Osteoblast (primary cell): ENCODE data around the gene KCNQ1. TPM values are rescaled to one million over a fixed set of nuclear protein-coding genes. Genes with fewer than 3 reads are reported as not detected.

Experiments used
- DNase-seq: peaks from one replicate; pipeline ENCODE4 v3.0.0; 2011; ENCODE audit warnings: low spot score, mixed read lengths; ENCODE audit not compliant: insufficient read length; ENCODE audit errors: missing footprints
- H2AFZ ChIP-seq: 2 replicates; pipeline ENCODE4 v1.6.0; 2011; ENCODE audit warnings: mild to moderate bottlenecking, low read length
- H3K27ac ChIP-seq: 2 replicates; pipeline ENCODE4 v1.5.1; 2011; ENCODE audit warnings: mild to moderate bottlenecking, low read depth, low read length, moderate library complexity
- H3K27me3 ChIP-seq: 2 replicates; pipeline ENCODE4 v1.6.0; 2012; ENCODE audit warnings: mild to moderate bottlenecking, control low read depth, inconsistent platforms, low read length, moderate library complexity; ENCODE audit not compliant: insufficient read depth
- H3K36me3 ChIP-seq: 2 replicates; pipeline ENCODE4 v1.5.1; 2011; ENCODE audit warnings: mild to moderate bottlenecking, low read length, control low read depth, moderate library complexity; ENCODE audit not compliant: insufficient read depth
- H3K4me1 ChIP-seq: 2 replicates; pipeline ENCODE4 v1.5.1; 2011; ENCODE audit warnings: mild to moderate bottlenecking, low read length, control low read depth, moderate library complexity; ENCODE audit not compliant: insufficient read depth
- H3K4me2 ChIP-seq: 2 replicates; pipeline ENCODE4 v1.6.0; 2011; ENCODE audit warnings: mild to moderate bottlenecking, low read length; ENCODE audit not compliant: insufficient read depth
- H3K4me3 ChIP-seq: fragments of 200-600 bp; sonication (generic); 3 replicates; pipeline ENCODE4 v1.5.1; 2012; ENCODE audit warnings: mild to moderate bottlenecking, low read length, inconsistent platforms; ENCODE audit not compliant: insufficient read depth
- H3K79me2 ChIP-seq: 2 replicates; pipeline ENCODE4 v1.6.0; 2012; ENCODE audit warnings: mild to moderate bottlenecking, low read length, control low read depth, inconsistent platforms; ENCODE audit not compliant: insufficient read depth
- H3K9me3 ChIP-seq: 2 replicates; pipeline ENCODE4 v1.5.1; 2011; ENCODE audit warnings: low read depth, low read length, control low read depth
- H4K20me1 ChIP-seq: 2 replicates; pipeline ENCODE4 v1.6.0; 2012; ENCODE audit warnings: mild to moderate bottlenecking, low read length, control low read depth; ENCODE audit not compliant: insufficient read depth
- CTCF ChIP-seq: IDR thresholded peaks from 2 replicates; pipeline ENCODE4 v1.5.1; 2011; ENCODE audit warnings: mild to moderate bottlenecking, low read depth, low read length, moderate library complexity; ENCODE audit errors: extremely low read depth
- total RNA-seq: library from RNA; depleted of rRNA; stranded (reverse); fragments of >200 nt; gene quantifications from 2 replicates; pipeline ENCODE4 v1.2.3, GENCODE V29; 2012

Gene KCNQ1
- total RNA-seq, 1 donor = not detected

- Histone ChIP-seq H3K4me1 (no peaks in the 10 kb centered on the region), H3K79me2 (no peaks in the 10 kb centered on the region), H4K20me1 (no peaks in the 10 kb centered on the region), H3K4me3 (no peak overlapping the region), H3K27me3 (no peaks in the 10 kb centered on the region), H3K4me2 (no peak overlapping the region), H3K27ac (no peak overlapping the region), H2AFZ (peak overlapping the region; percentile 71), H3K36me3 (no peaks in the 10 kb centered on the region), H3K9me3 (no peaks in the 10 kb centered on the region)
- no peak for DNase-seq
- no peak for TF ChIP-seq CTCF
These were observed 35.7 kb upstream of the KCNQ1 start for GRCh38 chr11:2409126-2409525.

GRCh38 chr11:2409611-2410468 lies 35.0 kb upstream of the KCNQ1 start:
- Histone ChIP-seq H3K36me3 (no peaks in the 10 kb centered on the region), H3K27ac (no peak overlapping the region), H3K4me2 (peak overlapping the region; percentile 55), H4K20me1 (no peaks in the 10 kb centered on the region), H3K27me3 (no peaks in the 10 kb centered on the region), H3K4me3 (no peak overlapping the region), H3K4me1 (no peaks in the 10 kb centered on the region), H2AFZ (peak overlapping the region; percentile 71), H3K79me2 (no peaks in the 10 kb centered on the region), H3K9me3 (no peaks in the 10 kb centered on the region)
- no peak for DNase-seq
- TF ChIP-seq CTCF = no peak

- Histone ChIP-seq H3K79me2 (no peaks in the 10 kb centered on the region), H3K9me3 (no peaks in the 10 kb centered on the region), H3K27ac (no peak overlapping the region), H3K36me3 (no peaks in the 10 kb centered on the region), H3K4me3 (no peak overlapping the region), H2AFZ (no peak overlapping the region), H3K4me1 (no peaks in the 10 kb centered on the region), H3K4me2 (no peak overlapping the region), H4K20me1 (no peaks in the 10 kb centered on the region), H3K27me3 (no peaks in the 10 kb centered on the region)
- TF ChIP-seq CTCF = no peak
- DNase-seq = no peak
These were observed 34.2 kb upstream of the KCNQ1 start for GRCh38 chr11:2410616-2411015.

GRCh38 chr11:2411446-2412305 lies 33.1 kb upstream of the KCNQ1 start:
- Histone ChIP-seq H3K4me2 (no peak overlapping the region), H3K36me3 (no peaks in the 10 kb centered on the region), H4K20me1 (no peaks in the 10 kb centered on the region), H3K27me3 (no peaks in the 10 kb centered on the region), H3K9me3 (no peaks in the 10 kb centered on the region), H3K4me1 (no peaks in the 10 kb centered on the region), H3K27ac (no peak overlapping the region), H3K4me3 (no peak overlapping the region), H3K79me2 (no peaks in the 10 kb centered on the region), H2AFZ (no peak overlapping the region)
- no peak for DNase-seq
- no peak for TF ChIP-seq CTCF
